NT2/D1 (cell line): Measurements from ENCODE around the gene MBNL2.

Experiments used
- SUZ12 ChIP-seq: IDR thresholded peaks from 2 replicates; pipeline ENCODE4 v1.6.1; 2011; ENCODE audit not compliant: insufficient read length, insufficient read depth; ENCODE audit errors: extremely low read depth
- YY1 ChIP-seq: IDR thresholded peaks from 2 replicates; pipeline ENCODE4 v1.6.1; 2011; ENCODE audit not compliant: insufficient read length, insufficient read depth
- ZNF274 ChIP-seq: IDR thresholded peaks from 2 replicates; pipeline ENCODE4 v1.6.1; 2011; ENCODE audit warnings: mild to moderate bottlenecking, low read depth, low read length

DNA sequence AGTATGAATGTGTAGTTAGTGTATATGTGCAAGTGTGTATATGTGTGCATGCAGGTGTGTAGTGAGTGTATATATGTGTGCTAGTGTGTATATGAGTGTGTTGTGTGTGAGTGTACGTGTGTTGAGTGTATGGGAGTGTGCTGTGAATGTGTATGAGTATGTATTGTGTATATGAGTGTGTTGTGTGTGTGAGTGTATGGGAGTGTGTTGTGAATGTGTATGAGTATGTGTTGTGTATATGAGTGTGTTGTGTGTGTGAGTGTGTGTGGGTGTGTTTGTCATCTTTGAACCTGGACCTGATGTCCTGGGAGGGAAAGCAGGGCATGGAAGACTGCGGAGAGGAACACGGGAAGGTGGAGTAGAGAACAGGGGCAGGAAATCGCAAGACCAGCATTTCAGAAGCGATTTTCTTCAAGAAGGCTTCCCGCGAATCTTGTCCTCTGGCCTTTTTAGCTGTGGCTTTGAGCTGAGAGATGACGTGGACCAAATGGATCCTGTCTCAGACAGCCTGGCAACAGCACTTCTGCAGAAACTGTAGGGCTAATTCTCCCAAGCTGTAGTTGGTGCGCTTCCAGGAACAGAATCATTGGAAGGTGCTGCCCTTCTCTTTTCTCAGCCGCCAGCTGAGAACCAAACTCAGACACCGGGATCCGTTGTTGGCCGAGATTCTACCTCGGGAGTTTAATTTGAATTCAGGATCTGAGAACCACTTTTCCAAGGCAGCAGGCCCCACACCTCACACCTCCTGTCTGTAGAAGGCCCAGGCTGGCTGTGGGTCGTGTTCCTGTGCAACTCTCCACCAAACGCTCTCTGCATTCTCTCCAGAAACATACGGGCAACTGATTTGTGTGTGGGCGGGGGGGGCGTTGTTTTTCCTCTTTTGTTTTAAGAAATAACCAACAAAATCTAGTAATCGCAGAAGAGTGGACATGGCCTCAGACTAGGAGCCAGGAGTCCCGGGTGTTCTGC is 117.2 kb downstream of the MBNL2 start:
- TF ChIP-seq ZNF274 (no peak), SUZ12 (no peak), YY1 (no peak)
